Measurements from ENCODE around the gene BTN1A1. TPM values are rescaled to one million over a fixed set of nuclear protein-coding genes. Genes with fewer than 3 reads are reported as not detected.
"Not testable (repeated sequence)": the region's sequence is repeated elsewhere in the genome, so short reads cannot be mapped to it uniquely, and the experiment has no call there.

Gene BTN1A1
- total and polyA plus RNA-seq, 9 of the 15 experiments (the other 6 are each of a cell fraction or from before 2014, with no cell fraction given) = 0.01 to 0.15 (median 0.06) TPM; not detected in 4

DNA sequence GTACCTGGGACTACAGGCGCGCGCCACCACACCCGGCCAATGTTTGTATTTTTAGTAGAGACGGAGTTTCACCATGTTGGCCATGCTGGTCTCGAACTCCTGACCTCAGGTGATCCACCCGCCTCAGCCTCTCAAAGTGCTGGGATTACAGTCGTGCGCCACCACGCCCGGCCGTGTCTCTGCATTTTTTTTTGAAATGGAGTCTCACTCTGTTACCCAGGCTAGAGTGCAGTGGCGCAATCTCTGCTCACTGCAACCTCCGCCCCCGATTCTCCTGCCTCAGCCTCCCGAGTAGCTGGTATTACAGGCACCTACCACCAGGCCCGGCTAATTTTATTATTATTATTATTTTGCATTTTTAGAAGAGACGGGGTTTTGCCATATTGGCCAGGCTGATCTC is 47.3 kb downstream of the BTN1A1 start:
- H3K4me3 ChIP-seq; intact Hi-C loops (cut with micrococcal nuclease); CTCF ChIA-PET (ENCODE audit: low intra/inter-chr PET ratio); H3K4me1 ChIP-seq (replicated peaks in 1 of 2; ENCODE audit: control insufficient read depth in 2 of 2, insufficient read depth in 2 of 2, low read length in 2 of 2); DNase-seq (ENCODE audit: extremely low read depth in 1 of 4, low spot score in 3 of 4); H4K20me1 ChIP-seq (replicated peaks; ENCODE audit: control insufficient read depth, insufficient read depth, low read length); H3K27me3 ChIP-seq (ENCODE audit: control insufficient read depth in 2 of 2, insufficient read depth in 2 of 2, low read length in 2 of 2); H3K27ac ChIP-seq (ENCODE audit: extremely low read depth, low read depth, low read length); H3K9me1 ChIP-seq (ENCODE audit: control insufficient read depth, insufficient read depth, low read length); H3K9ac ChIP-seq (ENCODE audit: insufficient read depth in 1 of 2, low read depth in 2 of 2, low read length in 2 of 2); FAIRE-seq; H3K9me3 ChIP-seq (replicated peaks; ENCODE audit: control insufficient read depth, insufficient read depth, low read depth, low read length); ATAC-seq; BruUV-seq (replicated peaks); in situ Hi-C loops (cut with MboI); H3K4me2 ChIP-seq (ENCODE audit: insufficient read depth, low read length); H2AFZ ChIP-seq (ENCODE audit: low read depth, low read length): not testable (repeated sequence)
- Histone ChIP-seq H3K79me2 (ENCODE audit: control insufficient read depth, insufficient read depth, low read length) (peaks cover 11% of the 10 kb centered on the region; the same call in 1 of the 3 replicates), H3K36me3 (ENCODE audit: control insufficient read depth, insufficient read depth, low read length) (peaks cover 36% of the 10 kb centered on the region)
- WGBS (ENCODE audit: insufficient coverage, low coverage, missing lambda C conversion rate) = 85% methylated on average over 18 of the region's 18 CpGs
- POLR2A ChIA-PET = interaction anchor here (0.8 to 2.0 kb wide), 4 partner anchors 10 to 358 kb away, joined by 3 to 6 read pairs (median 4); a partner anchor contains a TSS
- TF ChIP-seq BCOR (IDR thresholded peaks at IDR 0.05) (0 out of 2 replicates have a peak, but pooled peaks have one; percentile 8), KDM1A (IDR thresholded peaks at IDR 0.05) (0 out of 4 replicates have a peak, but pooled peaks of 1 of the 2 experiments have one; percentile 12), CEBPB (tag; IDR thresholded peaks at IDR 0.05) (peak; percentile 56)
- TF ChIP-seq, protein P1, sequence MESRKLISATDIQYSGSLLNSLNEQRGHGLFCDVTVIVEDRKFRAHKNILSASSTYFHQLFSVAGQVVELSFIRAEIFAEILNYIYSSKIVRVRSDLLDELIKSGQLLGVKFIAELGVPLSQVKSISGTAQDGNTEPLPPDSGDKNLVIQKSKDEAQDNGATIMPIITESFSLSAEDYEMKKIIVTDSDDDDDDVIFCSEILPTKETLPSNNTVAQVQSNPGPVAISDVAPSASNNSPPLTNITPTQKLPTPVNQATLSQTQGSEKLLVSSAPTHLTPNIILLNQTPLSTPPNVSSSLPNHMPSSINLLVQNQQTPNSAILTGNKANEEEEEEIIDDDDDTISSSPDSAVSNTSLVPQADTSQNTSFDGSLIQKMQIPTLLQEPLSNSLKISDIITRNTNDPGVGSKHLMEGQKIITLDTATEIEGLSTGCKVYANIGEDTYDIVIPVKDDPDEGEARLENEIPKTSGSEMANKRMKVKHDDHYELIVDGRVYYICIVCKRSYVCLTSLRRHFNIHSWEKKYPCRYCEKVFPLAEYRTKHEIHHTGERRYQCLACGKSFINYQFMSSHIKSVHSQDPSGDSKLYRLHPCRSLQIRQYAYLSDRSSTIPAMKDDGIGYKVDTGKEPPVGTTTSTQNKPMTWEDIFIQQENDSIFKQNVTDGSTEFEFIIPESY (CRISPR knock-in tag; IDR thresholded peaks at IDR 0.05) = peak; percentile 53; the same call in 1 of the 2 replicates
